ENCODE results near the gene NIP7.
A peak's percentile ranks its signal among the peaks of the same experiment; 100 is the strongest.
"Not testable (repeated sequence)": the region's sequence is repeated elsewhere in the genome, so short reads cannot be mapped to it uniquely, and the experiment has no call there.

The NIP7 gene

GRCh38 chr16:69346683-69347082, 7.1 kb downstream of the NIP7 start:
- no peak for DNase-seq

GRCh38 chr16:69348222-69348621, 8.7 kb downstream of the NIP7 start:
- DNase-seq = peak; percentile 4

GRCh38 chr16:69349536-69349935, 10.0 kb downstream of the NIP7 start:
- peak; percentile 30 for DNase-seq

- no peak for DNase-seq
Observed at GRCh38 chr16:69350536-69351133, 11.1 kb downstream of the NIP7 start.

- peak; percentile 21 for DNase-seq
Observed at GRCh38 chr16:69351309-69352027, 11.9 kb downstream of the NIP7 start, which contains the start of gene TMED6. TSS of gene TMED6 (minus strand) at chr16:69351786. CDS start at chr16:69351753, 33 bp downstream.

- not testable (repeated sequence) for DNase-seq
Observed at GRCh38 chr16:69360070-69360469, 20.5 kb downstream of the NIP7 start.

- DNase-seq = no peak
Observed at GRCh38 chr16:69363281-69363717, 23.7 kb downstream of the NIP7 start.

GRCh38 chr16:69364088-69364487, 24.5 kb downstream of the NIP7 start:
- no peak for DNase-seq

- DNase-seq = no peak
Observed at GRCh38 chr16:69365901-69366300, 26.3 kb downstream of the NIP7 start.

- no peak for DNase-seq
Observed at GRCh38 chr16:69366431-69366830, 26.9 kb downstream of the NIP7 start.

- DNase-seq = no peak
Observed at GRCh38 chr16:69367980-69368379, 28.4 kb downstream of the NIP7 start.

GRCh38 chr16:69368866-69369265, 29.3 kb downstream of the NIP7 start:
- no peak for DNase-seq

- no peak for DNase-seq
Observed at GRCh38 chr16:69371564-69371963, 32.0 kb downstream of the NIP7 start.

GRCh38 chr16:69373019-69373418, 33.4 kb downstream of the NIP7 start:
- DNase-seq = no peak

- no peak for DNase-seq
Observed at GRCh38 chr16:69376393-69377059, 37.0 kb downstream of the NIP7 start.

- DNase-seq = no peak
Observed at GRCh38 chr16:69378036-69378435, 38.5 kb downstream of the NIP7 start.

GRCh38 chr16:69378760-69379159, 39.2 kb downstream of the NIP7 start:
- DNase-seq = no peak

- DNase-seq = no peak
Observed at GRCh38 chr16:69381231-69381630, 41.7 kb downstream of the NIP7 start.

- DNase-seq = no peak
Observed at GRCh38 chr16:69382421-69382820, 42.8 kb downstream of the NIP7 start.

GRCh38 chr16:69384974-69385373, 45.4 kb downstream of the NIP7 start:
- DNase-seq = no peak

- DNase-seq = no peak
Observed at GRCh38 chr16:69386596-69386995, 47.0 kb downstream of the NIP7 start.
